HG02852 (cell line): ENCODE data around the gene ERMAP.

ENCODE experiments used
- ATAC-seq: cut with Tn5 transposase; IDR thresholded peaks from one replicate; pipeline ENCODE4 v1.9.1; 2021; ENCODE audit warnings: mild to moderate bottlenecking, moderate library complexity; ENCODE audit not compliant: unreplicated experiment

The ERMAP gene, protein sequence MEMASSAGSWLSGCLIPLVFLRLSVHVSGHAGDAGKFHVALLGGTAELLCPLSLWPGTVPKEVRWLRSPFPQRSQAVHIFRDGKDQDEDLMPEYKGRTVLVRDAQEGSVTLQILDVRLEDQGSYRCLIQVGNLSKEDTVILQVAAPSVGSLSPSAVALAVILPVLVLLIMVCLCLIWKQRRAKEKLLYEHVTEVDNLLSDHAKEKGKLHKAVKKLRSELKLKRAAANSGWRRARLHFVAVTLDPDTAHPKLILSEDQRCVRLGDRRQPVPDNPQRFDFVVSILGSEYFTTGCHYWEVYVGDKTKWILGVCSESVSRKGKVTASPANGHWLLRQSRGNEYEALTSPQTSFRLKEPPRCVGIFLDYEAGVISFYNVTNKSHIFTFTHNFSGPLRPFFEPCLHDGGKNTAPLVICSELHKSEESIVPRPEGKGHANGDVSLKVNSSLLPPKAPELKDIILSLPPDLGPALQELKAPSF

DNA sequence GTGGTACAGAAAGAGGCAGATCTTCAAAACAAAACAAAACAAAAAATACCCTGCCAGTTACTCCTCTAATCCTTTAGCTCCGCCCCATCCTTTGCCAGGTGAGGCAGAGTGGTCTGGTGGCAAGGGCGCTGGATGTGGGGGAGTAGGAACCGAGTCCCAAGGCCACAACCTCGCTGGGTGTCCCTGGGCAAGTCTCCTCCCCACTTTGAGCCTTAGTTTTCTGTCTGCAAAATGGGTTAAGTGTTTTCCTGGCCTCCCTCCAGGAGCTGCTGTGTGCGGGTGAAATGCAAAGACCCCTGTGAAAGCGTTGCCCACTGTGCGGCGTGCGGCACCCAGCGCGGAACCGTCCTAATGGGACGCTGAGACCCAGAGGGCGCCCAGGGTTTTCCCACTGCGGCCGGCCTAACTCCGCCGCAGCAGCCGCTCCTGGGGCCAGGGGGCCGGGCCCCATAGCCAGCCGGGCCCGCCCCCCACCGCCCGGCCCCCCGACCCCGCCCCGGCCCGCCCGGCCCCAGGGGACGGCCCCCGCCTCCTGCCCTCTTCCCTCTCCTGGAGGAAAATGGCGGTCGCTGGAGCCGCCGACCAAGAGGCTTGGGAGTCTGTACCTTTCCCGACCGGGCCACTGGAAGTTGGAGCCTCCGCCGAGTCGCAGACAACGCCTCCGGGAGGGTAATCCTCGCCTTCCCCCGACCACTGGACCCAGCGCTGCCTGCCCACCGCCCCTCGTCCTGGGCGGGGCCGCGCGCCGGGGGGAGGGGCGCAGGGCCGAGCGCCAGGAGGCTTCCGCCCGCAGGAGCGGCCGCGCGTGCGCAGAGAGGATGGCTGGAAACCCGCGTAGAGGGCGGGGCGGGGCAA is at the start of gene ERMAP, which contains the start of gene SVBP:
ERMAP (plus strand) TSS at position 538 of the 855 bp plus-strand sequence. CDS start 13,327 bp downstream, outside the sequence.
SVBP (minus strand) TSS at position 813 of the 855 bp plus-strand sequence. CDS start 853 bp downstream, outside the sequence.
- peak; percentile 83 for ATAC-seq

DNA sequence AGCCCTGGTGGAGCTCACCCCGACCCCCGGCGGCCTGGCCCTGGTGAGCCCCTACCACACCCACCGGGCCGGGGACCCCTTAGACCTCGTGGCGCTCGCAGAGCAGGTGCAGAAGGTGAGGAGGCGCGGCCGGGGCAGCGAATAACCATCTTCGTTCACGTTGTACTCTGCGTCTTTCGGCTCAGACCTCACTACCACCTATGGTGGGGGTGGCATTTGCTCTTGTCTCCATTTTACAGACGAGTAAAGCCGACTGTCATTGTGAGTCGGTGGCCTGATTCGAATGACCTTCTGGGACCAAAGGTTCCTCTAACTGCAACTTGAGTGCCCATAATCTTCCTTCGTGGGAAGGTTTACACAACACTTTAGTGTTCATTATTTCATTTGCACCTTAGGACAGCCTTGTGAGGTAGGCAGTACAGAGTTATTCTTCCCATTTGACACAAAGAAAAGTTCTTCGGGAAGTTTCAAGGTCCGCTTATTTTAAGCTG is 49.4 kb upstream of the ERMAP start:
- ATAC-seq, result peak; percentile 24

DNA sequence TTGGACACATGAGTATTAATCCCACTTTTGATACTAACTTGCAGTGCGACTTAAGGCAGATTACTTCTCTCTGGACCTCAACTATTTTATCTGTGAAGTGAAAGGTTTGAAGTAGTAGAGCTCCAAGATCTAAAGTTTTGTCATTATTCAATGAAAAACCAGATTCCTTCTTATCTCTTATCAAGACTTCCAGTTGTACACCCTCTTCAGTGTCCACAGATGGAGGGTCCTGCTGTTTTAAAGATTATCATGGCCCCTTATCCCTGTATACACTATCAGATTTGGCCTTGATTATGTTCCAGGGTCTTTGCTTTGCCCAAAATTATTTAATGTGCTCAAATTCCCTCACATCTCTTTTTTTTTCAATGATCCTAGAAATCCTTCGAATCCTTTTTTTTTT is 48.8 kb upstream of the ERMAP start:
- no peak for ATAC-seq

GRCh38 chr1:42769811-42770210 is 47.1 kb upstream of the ERMAP start:
- ATAC-seq, result no peak

DNA sequence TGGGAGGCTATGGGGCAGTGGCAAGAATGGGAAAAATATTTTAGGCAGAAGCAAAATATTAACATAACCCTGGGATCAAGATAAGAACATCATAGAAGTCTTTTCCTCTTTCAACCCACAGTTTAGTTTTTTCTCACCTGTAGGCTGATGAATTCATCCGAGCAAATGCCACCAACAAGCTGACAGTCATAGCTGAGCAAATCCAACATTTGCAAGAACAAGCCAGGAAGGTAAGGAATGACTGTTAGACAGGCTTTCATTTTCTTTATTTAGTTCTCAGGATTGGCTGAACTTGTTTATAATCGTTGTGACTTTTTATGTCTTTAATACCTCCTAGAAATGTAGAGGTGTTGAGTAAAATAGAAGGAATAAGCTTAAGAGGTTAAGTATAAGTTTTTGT is 43.5 kb upstream of the ERMAP start:
- no peak for ATAC-seq

DNA sequence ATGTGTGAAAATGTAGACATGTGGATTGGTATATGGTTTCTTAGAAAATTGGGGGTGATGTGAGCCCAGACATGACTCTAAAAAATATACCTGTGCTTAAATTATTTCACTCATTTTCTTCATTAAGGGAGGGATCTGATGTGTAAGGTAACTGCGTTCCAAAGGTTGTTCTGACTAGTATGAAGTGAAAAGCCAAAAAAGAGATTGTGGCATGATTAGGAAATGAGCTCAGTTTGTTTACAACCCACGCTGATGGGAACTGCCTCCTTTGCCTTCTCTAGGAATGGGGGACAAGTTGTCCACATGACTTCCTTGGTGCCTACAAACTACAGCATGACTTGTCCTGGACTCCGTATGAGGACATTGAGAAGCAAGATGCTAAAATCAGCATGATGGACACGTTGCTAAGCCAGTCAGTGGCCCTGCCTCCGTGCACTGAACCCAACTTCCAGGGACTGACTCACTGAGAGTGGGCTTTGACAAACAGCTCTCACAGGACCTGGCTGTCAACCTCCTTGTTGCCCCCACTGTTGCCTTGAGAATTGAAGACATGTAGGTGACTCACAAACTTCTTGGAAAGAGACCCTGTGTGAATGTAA is 41.9 kb upstream of the ERMAP start:
- ATAC-seq, result no peak

DNA sequence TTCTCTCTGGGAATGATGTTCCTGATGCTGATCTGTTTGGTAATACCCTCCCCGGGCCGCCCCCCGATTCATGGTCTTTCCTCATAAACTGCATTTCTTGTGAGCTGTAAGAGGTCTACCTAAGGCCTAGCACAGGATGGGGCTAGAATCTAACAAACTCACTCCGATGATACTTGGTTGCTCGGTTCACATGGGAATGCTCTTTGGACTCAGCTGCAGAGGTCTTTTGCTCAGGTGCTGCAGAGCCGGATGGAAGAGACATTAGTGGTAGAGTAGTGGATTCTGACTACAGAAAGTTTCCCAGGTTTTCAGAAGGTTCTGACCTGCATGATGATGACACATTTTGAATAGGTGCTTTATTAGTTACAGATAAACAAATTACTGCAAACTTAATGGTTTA is 40.4 kb upstream of the ERMAP start:
- no peak for ATAC-seq

- no peak for ATAC-seq
Measured at GRCh38 chr1:42777852-42778251, 39.1 kb upstream of the ERMAP start.

GRCh38 chr1:42779725-42780124 is 37.2 kb upstream of the ERMAP start:
- no peak for ATAC-seq

GRCh38 chr1:42780176-42780575 is 36.7 kb upstream of the ERMAP start:
- ATAC-seq, result no peak

DNA sequence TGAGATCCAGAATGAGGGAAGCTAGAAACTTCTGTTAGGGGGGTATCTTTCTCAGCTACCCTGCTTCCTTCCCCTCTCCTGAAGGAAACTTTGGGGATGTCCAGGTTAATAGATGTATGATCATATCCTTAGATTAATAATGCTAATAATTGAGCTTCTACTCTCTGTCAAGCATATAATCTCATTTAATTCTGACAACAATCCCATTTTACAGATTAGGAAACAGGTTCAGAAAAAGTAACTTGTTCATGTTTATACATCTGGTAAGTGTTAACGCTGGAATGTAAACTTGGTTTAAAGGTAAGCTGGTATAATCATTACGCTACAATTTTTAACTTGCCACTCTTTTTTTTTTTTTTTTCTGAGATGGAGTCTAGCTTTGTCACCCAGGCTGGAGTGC is 33.8 kb upstream of the ERMAP start:
- ATAC-seq, result no peak

GRCh38 chr1:42784547-42784945 is 32.4 kb upstream of the ERMAP start:
- ATAC-seq, result no peak

DNA sequence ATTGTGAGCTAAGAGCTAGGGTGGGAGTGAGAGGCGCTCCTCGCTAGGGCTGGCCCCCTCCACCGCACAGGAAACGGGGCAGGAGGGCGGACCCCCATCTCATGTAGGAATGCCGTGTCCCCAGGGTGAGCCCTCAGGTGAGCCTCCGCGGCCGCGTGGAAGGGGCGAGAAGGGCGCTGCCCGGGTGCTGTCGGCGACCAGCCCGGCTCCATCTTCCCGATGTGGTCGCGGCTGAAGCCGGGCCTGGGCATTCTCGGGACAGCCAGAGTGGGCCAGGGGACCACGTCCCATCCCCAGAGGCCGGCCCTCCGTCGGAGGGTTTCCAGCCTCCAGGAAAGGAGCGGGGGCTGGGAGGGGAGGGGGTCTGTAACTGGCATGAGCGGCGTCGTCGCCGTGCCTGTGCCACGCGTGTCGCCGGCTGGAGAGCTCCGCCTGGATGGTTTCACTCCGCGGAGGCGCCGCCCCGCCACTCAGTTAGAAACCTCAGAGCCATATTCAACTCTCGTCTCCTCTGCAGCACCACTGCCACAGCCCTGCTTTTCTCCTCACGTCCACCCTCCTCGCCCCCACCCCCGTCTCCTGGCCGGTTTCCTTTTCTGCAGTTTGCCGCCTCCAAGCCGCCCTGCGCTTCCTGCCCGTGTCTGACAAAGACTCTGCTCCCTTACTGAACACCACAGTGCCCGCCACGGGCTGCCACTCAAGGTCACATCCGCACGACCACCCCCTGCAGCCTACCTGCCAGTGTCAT is 31.8 kb upstream of the ERMAP start, which contains the start of gene TMEM269:
TMEM269 (plus strand) TSS at position 46 of the 748 bp plus-strand sequence. CDS start 4,903 bp downstream, outside the sequence.
- no peak for ATAC-seq

- no peak for ATAC-seq
Measured at GRCh38 chr1:42786097-42786496, 30.8 kb upstream of the ERMAP start.

DNA sequence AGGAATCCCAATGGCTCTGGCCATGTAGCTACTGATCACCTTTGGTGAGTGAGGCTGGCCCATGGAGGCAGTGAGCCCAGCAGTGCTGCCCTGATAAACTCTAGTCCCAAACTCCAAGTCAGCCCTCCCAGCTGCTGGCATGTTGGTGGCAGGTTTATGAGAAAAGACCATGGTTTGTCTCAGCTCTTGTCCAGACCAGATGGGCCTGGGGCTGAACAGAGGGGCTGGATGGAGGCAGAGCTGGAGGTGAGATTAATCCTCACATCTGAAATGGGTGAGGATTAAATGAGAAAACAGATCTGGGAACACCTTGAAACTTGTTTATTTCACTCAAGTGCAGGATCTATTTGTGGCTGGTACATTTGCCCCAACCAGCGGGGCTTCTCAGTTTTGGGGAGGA is 28.9 kb upstream of the ERMAP start:
- no peak for ATAC-seq

- no peak for ATAC-seq
Measured at GRCh38 chr1:42793824-42794223, 23.1 kb upstream of the ERMAP start.

DNA sequence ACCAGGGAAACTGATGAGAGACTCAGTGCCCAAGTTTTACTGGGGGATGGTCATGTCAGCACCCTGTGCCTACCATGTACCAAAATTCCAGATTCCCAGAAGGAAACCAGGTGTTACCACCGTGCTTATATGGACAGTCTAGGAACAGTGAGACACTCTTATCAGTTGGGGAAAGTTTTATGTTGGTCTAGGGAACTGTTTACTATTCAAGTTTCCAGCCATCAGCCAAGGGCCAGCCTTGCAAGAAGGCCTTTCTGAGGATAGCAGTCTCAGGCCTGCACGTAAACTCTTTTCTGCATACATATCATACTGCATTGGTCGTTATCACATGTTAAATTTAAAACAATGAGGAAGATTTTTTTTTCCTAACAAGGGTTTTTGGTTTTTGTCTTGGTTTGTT is 19.5 kb upstream of the ERMAP start:
- ATAC-seq, result no peak

GRCh38 chr1:42797979-42798378 is 18.9 kb upstream of the ERMAP start:
- ATAC-seq, result no peak

GRCh38 chr1:42801832-42802473 is 15.0 kb upstream of the ERMAP start:
- ATAC-seq, result no peak

DNA sequence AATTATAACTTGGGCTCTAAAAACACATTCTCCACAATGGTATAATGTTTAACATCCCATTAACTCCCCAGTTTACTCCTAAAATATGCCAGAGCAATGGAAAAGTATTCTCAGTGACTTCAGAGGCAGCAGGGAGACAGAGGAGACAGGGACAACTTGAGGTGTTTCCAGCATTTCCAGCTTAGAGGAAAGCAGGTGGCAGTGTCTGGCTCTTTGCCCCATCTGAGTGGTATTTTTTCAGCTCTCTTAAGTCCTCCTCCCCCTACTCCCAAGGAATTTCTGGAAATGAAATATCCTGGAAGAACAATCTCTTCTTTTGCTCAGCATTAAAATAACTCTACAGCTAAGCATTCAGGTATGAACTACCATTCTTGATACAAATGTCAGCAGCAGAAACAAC is 10.8 kb upstream of the ERMAP start:
- ATAC-seq, result no peak
